ENCODE results near the gene AIG1.

GRCh38 chr6:143332153-143332845 lies 271.6 kb downstream of the AIG1 start:
- TF ChIP-seq CTCF (conservative IDR thresholded peaks at IDR 0.05; ENCODE audit: low read length) (no peak), EZH2phosphoT487 (IDR thresholded peaks at IDR 0.05; ENCODE audit: borderline replicate concordance, low read depth, low read length) (no peak)
